GM13977 (cell line): Measurements from ENCODE around the gene NRM.
A peak's percentile ranks its signal among the peaks of the same experiment; 100 is the strongest.

Experiments used
- DNase-seq: peaks from one replicate; pipeline ENCODE4 v3.0.0; 2012; ENCODE audit warnings: low spot score
- in situ Hi-C: fragments of 300-500 bp; cut with MboI; formaldehyde crosslinking; loops from one replicate; pipeline ENCODE4 v1.12.0; 2022; ENCODE audit warnings: low sequenced_read_pairs, low pct_unique_long_range_greater_than_20kb, mixed read lengths, inconsistent platforms; ENCODE audit not compliant: unreplicated experiment
- TF ChIP-seq, protein P1 (sequence below): IDR thresholded peaks from 2 replicates; pipeline ENCODE4 v1.5.1; 2012; ENCODE audit warnings: mild to moderate bottlenecking, control low read depth; ENCODE audit not compliant: insufficient read depth; ENCODE audit errors: extremely low read depth, missing control alignments

The NRM gene

DNA sequence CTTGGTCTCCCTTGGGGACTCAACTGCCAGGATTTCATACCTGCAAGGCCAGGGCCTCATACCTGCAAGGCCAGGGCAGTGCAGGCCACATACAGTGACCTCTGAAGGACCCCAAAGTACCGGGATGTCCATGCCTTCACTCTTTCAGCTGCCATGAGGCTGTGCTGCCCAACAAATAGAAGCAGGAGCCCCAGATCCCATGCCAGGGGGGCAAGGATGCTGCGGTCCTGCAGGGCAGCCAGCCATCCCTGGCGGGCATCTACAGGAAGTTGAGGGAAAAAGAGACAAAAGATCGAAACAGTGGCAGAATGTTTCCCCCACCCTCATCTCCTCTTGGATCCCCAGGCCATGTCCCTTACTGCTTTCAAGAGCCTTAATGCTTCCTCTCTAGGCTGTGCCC is 799 bp downstream of the NRM start:
- DNase-seq = no peak
- in situ Hi-C loops = no loop called here
- TF ChIP-seq, protein P1, sequence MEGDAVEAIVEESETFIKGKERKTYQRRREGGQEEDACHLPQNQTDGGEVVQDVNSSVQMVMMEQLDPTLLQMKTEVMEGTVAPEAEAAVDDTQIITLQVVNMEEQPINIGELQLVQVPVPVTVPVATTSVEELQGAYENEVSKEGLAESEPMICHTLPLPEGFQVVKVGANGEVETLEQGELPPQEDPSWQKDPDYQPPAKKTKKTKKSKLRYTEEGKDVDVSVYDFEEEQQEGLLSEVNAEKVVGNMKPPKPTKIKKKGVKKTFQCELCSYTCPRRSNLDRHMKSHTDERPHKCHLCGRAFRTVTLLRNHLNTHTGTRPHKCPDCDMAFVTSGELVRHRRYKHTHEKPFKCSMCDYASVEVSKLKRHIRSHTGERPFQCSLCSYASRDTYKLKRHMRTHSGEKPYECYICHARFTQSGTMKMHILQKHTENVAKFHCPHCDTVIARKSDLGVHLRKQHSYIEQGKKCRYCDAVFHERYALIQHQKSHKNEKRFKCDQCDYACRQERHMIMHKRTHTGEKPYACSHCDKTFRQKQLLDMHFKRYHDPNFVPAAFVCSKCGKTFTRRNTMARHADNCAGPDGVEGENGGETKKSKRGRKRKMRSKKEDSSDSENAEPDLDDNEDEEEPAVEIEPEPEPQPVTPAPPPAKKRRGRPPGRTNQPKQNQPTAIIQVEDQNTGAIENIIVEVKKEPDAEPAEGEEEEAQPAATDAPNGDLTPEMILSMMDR = no peak

DNA sequence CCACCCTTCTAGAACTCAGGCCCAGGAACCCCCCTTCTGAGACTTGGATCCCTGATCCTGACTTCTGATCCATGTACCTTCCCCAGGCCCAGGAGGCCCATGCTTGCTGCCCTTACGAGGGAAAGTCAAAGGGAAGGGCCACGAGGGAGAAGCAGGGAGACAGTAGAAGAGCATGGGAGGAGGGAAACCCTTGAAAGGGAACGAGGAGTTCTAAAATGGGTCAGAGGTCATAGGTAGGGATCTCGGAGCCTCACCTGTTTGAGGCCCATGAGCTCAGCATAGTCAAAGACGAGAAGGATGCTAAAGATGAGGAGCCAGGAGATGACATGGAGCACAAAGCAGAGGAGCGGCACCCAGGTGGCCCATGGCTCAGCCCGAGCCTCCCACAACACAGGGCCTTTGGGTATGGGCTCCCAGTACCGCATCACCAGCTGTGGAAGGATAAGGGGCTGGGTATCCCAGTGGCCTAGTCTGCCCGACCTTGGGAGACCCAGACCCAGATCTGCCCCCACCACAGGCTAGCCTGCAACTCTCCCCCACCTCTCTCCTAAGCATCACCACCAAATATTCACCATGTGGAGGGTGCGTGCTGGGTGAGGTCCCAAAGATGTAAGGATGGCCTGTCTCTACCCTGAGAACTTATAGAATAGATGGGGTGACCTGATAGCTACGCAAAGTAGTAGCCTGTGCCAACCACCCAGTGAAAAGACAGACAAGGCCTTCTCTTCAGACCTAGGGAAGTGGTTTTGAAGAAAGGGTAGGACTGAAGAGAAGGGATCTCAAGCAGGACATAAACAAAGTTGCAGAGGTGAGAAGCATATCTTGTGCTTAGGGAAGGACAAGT is 1.5 kb downstream of the NRM start:
- TF ChIP-seq, protein P1 = no peak
- DNase-seq = no peak
- in situ Hi-C loops = no loop called here

DNA sequence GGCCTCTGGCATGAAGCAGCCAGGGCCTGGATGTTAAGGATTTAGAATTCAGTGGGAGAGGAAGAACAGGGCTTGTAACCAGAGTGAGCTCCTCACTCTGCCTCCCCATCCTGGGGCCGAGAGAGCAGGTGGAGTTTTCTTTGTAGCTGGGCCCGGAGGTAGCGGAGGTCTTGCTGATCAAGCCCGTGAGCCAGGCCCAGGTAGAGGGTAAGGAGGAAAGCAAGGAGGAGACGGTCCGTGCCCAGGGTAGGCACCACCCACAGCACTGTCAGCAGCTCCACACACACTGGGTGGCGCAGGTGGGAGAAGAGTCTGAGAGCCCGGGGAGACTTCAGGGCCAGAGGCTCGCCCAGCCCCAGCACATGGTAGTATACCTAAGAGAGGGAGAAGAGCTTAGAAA is 2.2 kb downstream of the NRM start:
- TF ChIP-seq, protein P1 = peak; percentile 33
- DNase-seq = no peak
- in situ Hi-C loops = no loop called here

DNA sequence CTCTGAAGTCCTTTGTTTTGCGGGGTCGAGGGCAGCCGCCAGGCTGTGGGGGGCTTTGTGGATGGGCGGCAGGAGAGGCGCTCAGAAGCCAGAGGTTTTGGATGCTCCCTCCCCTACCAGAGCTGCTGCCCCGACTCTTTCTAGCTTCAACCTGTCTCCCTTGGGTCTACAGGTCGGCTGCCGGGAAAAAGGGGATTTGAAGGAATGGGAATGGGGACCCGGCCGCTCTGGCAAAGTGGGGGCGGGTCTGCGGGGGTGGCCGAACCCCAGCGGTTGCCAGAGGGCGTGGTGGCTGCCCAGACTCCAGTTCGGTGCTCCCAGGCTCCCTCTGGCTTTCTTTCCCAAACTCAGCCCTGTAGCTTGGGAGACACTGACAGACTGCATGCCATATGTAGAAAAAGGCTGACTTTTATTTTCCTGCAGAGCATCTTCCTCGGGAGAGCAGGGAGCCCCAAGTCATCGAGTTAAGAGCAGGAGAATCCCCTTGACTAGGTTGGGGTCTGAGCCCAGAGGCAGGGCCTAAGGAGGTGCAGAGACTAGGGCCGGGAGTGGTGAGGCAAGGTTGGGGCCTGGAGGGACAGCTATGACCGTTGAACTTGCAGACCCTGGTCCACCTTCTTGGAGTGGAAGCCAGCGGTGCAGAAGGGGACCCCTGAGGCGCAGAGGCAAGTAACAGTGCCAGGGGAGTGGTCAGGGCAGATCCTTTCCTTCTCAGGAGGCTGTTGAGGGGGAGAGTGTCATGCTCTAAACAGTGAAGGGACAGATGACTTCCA is 2.9 kb downstream of the NRM start:
- in situ Hi-C loops = no loop called here
- no peak for DNase-seq

DNA sequence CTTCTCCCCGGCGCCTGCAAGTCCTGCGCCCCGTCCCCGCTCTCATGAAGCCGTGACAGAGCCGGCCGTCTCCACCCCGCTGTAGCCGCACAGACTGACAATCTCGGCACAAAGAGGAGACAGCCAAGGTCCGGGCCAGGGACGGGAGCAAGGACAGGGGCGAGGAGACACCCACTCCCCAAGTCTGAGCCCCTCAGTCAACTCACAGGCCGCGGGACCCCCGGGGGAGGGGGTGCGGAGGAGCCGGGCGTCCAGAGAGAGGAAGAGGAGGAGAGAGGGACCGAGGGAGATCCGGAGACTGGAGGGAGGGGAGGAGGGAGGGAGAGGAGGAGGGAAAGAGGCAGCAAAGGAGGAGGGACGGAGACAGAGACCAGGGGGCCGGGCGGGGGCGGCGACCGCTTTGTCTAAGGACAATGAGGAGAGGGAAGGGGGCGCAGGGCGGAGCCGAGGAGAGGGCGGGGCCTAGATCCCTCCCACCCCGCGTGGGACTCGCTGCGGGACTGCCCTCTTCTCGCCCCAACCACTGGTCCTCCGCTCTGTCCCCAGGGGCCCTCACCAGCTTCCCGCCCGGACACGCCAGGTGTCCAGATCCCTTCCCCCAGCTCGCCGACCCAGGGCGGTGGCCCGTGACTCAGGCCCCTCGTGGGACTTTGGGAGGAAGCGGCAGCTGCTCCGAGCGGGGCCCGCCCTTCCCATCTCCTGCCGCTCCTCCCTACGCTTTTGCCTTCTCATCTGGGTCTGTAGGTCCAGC is 3.7 kb downstream of the NRM start:
- in situ Hi-C loops = no loop called here
- TF ChIP-seq, protein P1 = no peak
- peak; percentile 88 for DNase-seq

More for the DNA sequence above, 2.9 kb downstream of the NRM start:
- TF ChIP-seq, protein P1 = no peak

DNA sequence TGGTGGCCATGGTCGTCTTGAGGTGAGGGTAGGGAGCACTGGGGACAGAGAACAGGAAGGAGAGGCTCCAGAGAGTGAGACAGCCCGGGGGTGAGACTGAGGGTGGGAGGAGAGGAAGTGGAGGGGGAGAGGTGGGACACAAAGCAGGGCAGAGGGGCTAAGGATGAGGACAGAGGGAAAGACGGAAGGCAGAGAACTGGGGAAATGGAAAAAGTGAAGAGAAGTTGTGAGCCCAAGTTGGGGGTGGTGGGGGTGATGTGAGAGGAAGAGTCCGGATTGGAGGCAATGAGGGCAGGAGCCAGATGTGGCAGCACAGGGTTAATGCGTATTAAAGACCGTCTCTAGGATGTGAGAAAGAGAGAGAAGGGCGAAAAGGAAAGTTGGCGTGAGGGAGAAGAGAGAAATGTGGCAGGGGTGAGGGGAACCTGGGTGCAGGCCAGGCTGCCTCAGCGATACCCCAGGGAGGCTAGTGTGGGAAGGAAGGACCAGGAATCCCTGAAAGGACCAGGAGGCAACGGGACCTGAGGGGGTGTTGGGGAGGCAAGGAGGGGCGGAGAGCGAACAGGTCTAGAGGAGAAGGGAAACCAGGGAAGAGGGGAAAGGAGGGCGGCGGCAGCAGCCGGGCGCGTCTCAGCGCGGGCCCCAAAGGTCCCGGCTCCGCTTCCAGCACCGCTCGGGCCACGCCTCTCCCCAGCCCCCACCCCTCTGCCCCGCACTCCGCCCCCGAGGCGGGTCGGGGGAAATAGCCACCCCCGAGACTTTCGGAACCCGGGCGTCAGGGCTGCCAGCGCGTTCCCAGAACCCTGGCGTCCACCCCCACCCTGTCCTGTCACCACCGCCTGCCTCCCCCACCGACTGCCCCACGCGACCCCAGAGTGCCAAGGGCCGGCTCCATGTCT is 4.5 kb downstream of the NRM start, which contains the start of gene PPP1R18:
TSS of gene PPP1R18 (minus strand) at position 637 of the 899 bp plus-strand sequence. CDS start at position 10, 627 bp downstream.
- peak; percentile 75 for DNase-seq
- in situ Hi-C loops = no loop called here
- TF ChIP-seq, protein P1 = no peak
